Tibial nerve (tissue), 4 donors: Measurements from ENCODE around the gene PNKD.

Experiments used
- CTCF ChIP-seq, 5 experiments: fragments of 200-600 bp in 3 of 5; fragments of 450-650 bp in 2 of 5; sonication (generic) in 3 of 5; IDR thresholded peaks; one replicate each; pipeline ENCODE4 v1.5.1; 2016 to 2019; ENCODE audit warnings: antibody characterized with exemption in 5 of 5, mild to moderate bottlenecking in 3 of 5, moderate library complexity in 2 of 5
- EP300 ChIP-seq, 2 donors: sonication (generic); formaldehyde crosslinking; IDR thresholded peaks; one replicate each; pipeline ENCODE4 v1.6.1; 2017; ENCODE audit warnings: antibody characterized with exemption in 2 of 2, mild to moderate bottlenecking in 1 of 2
- POLR2A ChIP-seq, 2 donors: fragments of 450-650 bp; IDR thresholded peaks; one replicate each; pipeline ENCODE4 v1.6.1; 2017; ENCODE audit warnings: antibody characterized with exemption in 2 of 2, mild to moderate bottlenecking in 2 of 2, moderate library complexity in 2 of 2

GRCh38 chr2:218274586-218274985, 4.3 kb downstream of the PNKD start:
- no peak for TF ChIP-seq CTCF (IDR thresholded peaks at IDR 0.05)
- TF ChIP-seq POLR2A (IDR thresholded peaks at IDR 0.05) = no peak
- TF ChIP-seq EP300 (IDR thresholded peaks at IDR 0.05) = no peak
